GM19025 (cell line): ENCODE results near the gene PMEL.
"Not testable (repeated sequence)": the region's sequence is repeated elsewhere in the genome, so short reads cannot be mapped to it uniquely, and the experiment has no call there.

Experiments
- ATAC-seq: cut with Tn5 transposase; IDR thresholded peaks from one replicate; pipeline ENCODE4 v1.9.1; 2021; ENCODE audit warnings: mild to moderate bottlenecking, low read depth, moderate library complexity; ENCODE audit not compliant: unreplicated experiment

The PMEL gene

DNA sequence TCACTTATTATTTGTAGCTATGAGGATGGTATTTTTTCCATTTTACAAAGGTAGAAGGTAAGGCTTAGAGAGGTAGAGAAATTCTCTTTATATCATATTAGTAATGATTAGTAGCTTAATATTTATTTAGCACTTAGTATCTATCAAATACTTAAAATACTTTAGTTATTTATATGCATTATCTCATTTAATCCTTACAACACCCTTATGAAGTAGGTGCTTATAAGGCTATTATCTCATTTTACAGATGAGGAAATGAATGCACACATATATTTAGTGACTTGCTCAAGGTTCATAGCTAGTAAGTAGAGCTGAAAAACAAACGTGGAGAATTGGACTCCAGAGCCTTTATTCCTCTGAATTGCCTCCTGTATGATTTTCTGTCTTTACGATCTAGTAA, 19.0 kb upstream of the PMEL start:
- ATAC-seq = no peak

DNA sequence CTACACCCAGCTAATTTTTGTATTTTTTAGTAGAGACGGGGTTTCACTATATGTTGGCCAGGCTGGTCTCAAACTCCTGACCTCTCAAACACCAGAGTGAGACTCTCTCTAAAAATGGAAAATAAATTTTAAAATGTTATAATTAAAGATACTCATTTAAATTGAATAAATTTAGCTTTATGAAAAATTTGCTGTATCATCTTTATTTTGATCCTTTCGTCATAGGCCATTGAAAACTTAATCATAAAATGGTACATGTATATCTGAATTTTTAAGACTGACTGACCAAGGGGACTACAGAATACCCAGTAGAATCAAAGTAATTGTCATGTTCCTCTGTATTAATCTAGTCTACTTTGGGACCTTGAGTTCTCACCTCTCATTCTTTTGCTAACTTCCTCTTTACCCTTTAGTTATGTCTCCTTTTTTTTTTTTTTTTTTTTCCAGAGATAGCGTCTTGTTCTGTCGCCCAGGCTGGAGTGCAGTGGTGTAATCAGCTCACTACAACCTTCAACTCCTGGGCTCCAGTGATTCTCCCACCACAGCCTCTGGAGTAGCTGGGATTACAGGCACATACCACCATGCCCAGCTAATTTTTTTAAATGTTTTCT, 17.5 kb upstream of the PMEL start:
- no peak for ATAC-seq

- no peak for ATAC-seq
These were observed 16.6 kb upstream of the PMEL start for GRCh38 chr12:55982319-55982936.

DNA sequence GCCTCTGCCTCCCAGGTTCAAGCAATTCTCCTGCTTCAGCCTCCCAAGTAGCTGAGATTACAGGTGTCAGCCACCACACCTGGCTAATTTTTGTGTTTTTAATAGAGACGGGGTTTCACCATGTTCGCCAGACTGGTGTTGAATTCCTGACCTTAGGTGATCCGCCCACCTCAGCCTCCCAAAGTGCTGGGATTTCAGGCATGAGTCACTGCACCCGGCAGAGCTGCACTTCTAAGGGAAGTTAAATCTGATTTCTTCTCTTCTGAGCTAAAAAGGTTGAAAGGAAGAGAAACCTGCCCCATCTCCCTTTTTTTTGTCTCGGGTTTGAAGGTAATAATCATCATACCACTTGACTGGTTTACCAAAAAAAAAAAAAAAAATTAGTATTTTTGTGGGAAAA, 16.0 kb upstream of the PMEL start:
- ATAC-seq = not testable (repeated sequence)

GRCh38 chr12:55979069-55979468, 13.2 kb upstream of the PMEL start:
- no peak for ATAC-seq

DNA sequence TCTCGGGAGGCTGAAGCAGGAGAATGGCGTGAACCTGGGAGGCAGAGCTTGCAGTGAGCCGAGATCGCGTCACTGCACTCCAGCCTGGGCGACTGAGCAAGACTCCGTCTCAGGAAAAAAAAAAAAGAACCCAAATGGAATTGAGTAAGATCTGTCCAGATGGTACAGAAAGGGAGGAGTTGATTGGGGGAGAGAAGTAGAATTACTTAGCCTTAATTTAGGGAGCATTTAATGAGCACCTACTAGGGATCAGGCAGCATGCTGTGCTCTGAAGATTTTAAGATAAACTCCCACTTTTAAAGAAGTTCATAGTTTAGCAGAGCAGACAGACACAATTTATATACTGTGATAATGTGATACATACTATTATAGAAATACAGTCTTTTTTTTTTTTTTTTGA, 12.6 kb upstream of the PMEL start:
- ATAC-seq = no peak

- peak; percentile 3 for ATAC-seq
These were observed 8.5 kb upstream of the PMEL start for GRCh38 chr12:55974308-55974730.

- peak; percentile 94 for ATAC-seq
These were observed 7.9 kb upstream of the PMEL start, which contains the start of gene RAB5B for GRCh38 chr12:55973599-55974307. TSS of gene RAB5B (plus strand) at chr12:55974078. CDS start at chr12:55986961, 12,883 bp downstream.

GRCh38 chr12:55972911-55973598, 7.2 kb upstream of the PMEL start:
- ATAC-seq = no peak

DNA sequence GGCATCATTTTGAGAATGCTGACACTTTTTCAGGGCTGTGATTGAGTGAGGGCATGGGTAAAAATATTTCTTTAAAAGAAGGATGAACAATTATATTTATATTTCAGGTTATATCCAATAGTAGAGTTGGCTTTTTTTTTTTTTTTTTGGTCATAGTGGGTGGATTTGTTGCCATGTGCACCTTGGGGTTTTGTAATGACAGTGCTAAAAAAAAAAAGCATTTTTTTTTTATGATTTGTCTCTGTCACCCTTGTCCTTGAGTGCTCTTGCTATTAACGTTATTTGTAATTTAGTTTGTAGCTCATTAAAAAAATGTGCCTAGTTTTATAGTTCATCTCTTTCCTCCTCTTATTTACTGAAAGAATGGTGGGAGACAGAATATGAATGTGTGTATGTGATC, 6.6 kb upstream of the PMEL start:
- ATAC-seq = no peak

- ATAC-seq = no peak
These were observed 6.2 kb upstream of the PMEL start for GRCh38 chr12:55972042-55972441.

DNA sequence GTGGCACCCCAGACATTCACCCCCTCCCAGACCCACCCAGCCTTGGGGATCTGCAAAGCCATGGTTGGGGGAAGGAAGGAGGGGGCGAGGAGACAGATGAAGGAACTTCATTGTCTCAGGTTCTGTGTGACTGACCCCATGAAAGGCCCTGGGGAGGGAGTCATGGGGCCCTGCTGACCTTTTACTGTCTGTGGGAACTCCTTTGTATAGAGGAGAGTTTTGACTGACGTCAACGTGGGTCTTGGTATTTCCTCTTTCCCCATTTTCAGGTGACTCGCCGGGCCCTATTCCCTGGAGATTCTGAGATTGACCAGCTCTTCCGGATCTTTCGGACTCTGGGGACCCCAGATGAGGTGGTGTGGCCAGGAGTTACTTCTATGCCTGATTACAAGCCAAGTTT, 4.9 kb upstream of the PMEL start:
- ATAC-seq = no peak

DNA sequence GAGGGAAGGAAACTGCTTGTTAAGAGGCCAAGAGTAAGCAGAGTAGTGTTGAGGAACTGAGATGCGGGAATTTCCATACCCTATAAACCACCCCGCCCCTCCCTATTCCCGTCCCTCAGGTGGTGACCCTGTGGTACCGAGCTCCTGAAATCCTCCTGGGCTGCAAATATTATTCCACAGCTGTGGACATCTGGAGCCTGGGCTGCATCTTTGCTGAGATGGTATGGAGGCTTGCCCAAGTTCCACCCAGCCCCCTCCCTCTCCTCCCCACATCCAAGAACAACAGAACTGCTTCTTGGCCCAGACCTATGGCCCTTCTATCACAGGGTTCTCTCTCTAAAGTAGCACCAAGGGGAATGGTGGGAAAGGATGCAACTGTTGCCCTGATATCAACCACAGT, 3.5 kb upstream of the PMEL start:
- no peak for ATAC-seq

DNA sequence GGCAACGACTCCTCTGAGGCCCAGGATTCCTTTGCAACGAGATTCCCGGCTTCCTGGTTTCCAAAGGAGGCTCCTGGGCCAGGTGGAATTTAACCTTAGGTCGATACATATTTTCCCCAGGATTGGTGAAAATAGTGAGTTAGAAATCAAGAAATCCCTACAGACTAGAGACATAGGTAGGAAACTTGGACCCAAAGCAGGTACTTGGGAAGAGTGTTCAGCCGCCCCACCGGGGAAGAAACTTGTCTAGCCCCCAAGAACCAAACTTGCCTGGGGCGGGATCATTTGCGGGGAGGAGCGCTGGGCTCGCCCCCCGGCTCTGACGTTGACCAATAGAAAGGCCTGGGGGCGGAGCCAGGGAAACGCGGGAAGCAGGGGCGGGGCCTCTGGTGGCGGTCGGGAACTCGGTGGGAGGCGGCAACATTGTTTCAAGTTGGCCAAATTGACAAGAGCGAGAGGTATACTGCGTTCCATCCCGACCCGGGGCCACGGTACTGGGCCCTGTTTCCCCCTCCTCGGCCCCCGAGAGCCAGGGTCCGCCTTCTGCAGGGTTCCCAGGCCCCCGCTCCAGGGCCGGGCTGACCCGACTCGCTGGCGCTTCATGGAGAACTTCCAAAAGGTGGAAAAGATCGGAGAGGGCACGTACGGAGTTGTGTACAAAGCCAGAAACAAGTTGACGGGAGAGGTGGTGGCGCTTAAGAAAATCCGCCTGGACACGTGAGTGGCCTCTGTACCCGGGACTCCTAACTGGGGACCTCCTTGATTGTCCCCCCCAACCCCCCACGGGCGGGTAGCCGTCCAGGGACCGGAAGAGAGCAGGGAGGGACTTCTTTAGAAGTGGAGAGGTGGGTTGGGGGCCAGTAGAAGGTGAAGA, 803 bp upstream of the PMEL start, which contains the start of gene CDK2:
CDK2 (plus strand) TSS at position 423 of the 874 bp plus-strand sequence; CDS start at position 602, 179 bp downstream.
- ATAC-seq = peak; percentile 97

- ATAC-seq = no peak
These were observed 602 bp downstream of the PMEL start for GRCh38 chr12:55965240-55965639.

DNA sequence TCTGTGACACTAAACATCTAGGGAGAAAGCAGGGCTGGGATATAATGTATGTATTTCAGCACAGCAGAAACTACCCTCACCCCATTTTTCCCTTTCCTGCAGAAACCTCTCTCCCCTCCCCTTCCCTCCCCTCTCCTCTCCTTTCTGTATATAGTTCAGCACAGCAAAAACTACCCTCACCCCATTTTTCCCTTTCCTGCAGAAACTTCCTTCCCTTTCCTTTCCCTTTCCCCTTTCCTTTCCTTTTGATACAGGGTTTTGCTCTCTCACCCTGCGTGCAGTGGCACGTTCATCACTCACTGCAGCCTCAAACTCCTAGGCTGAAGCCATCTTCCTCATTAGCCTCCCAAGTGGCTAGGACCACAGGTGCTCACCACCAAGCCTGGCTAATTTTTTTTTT, 2.1 kb downstream of the PMEL start:
- no peak for ATAC-seq

DNA sequence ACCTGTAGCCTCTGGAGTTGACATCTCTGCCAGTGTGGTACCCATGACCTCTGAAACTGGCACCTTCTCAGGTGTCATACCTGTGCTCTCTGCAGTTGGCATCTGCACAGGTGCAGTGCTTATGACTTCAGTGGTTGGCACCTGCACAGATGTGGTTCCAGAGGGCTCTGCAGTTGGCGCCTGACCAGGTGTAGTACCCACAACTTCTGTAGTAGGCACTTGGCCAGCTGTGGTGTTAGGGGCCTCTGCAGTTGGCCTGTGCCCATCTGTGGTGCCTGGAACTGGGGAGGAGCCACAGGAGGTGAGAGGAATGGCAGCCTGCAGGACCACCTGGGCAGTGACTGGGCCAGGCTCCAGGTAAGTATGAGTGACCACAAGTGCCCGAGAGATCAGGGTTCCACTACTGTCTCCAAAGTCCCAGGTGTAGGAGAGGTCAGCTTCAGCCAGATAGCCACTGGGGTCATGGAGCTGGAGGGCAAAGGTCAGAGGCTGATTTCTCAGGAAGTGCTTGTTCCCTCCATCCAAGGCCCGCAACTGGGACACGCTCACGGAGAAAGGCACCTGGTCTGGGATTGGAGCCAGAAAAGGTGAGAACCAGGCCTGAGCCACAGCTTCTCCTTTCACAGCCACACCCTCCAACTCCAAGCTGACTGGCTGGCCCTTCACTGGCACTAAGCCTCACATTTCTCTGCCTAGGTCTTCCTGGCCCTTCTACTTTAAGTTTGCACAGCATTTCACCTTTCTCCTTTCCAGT, 8.6 kb downstream of the PMEL start:
- no peak for ATAC-seq

DNA sequence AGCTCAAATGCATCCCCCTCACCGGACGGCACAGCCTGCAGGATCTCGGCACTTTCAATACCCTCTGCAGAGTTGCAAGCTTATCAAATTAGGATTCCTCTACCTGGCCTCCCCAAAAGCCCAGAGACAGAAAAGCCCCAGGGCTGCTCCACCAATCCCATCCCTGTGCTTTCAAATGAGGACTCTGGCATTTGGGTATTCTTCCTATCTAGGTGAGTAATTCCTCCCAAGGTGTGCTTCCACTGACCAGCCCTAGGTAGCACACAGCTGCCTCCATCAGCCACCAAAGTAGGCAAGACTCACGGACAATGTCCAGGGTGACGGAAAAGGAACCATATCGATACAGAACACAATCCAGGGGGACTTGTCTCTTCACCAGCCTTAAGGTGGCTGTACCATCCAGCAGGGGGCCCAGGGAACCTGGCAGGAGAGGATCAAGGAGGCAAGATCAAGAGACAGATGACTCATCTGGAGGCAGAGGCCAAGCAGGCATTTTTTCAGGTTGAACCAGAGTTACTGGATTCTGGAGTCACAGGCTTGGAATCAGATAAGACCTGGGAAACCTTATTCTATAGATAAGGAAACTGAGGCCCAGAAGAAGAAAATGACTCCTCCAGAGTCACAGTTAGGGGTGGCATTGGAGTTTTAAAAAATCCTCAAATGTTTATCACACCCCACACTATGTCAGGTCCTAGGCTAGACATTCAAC, 9.9 kb downstream of the PMEL start:
- no peak for ATAC-seq

- no peak for ATAC-seq
These were observed 10.5 kb downstream of the PMEL start for GRCh38 chr12:55955344-55955743.
